ENCODE results near the gene PAOX.
"Not testable (repeated sequence)": the region's sequence is repeated elsewhere in the genome, so short reads cannot be mapped to it uniquely, and the experiment has no call there.

PAOX gene

DNA sequence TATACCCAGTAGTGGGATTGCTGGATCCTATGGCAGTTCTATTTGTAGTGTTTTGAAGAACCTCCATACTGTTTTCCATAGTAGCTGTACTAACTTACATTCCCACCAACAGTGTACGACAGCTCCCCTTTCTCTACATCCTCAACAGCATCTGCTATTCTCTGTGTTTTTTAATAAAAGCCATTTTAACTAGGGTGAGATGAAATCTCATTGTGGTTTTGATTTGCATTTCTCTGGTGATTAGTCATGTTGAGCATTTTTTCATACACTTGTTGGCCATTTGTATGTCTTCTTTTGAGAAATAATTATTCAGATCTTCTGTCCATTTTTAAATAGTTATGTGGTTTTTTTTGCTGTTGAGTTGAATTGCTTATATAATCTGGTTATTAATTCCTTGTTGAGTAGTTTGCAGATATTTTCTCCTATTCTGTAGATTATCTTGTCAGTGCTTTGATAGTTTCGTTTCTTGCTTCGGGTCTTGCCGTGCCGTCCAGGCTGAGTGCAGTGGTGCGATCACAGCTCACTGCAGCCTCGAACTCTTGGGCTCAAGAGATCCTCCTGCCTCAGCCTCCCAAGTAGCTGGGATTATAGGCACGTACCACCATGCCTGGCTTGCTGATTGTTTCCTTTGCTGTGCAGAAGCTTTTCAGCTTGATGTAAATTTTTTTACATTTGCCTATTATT lies 26.9 kb downstream of the PAOX start:
- peak; percentile 31 for DNase-seq (ENCODE audit: low read depth, low spot score)

DNA sequence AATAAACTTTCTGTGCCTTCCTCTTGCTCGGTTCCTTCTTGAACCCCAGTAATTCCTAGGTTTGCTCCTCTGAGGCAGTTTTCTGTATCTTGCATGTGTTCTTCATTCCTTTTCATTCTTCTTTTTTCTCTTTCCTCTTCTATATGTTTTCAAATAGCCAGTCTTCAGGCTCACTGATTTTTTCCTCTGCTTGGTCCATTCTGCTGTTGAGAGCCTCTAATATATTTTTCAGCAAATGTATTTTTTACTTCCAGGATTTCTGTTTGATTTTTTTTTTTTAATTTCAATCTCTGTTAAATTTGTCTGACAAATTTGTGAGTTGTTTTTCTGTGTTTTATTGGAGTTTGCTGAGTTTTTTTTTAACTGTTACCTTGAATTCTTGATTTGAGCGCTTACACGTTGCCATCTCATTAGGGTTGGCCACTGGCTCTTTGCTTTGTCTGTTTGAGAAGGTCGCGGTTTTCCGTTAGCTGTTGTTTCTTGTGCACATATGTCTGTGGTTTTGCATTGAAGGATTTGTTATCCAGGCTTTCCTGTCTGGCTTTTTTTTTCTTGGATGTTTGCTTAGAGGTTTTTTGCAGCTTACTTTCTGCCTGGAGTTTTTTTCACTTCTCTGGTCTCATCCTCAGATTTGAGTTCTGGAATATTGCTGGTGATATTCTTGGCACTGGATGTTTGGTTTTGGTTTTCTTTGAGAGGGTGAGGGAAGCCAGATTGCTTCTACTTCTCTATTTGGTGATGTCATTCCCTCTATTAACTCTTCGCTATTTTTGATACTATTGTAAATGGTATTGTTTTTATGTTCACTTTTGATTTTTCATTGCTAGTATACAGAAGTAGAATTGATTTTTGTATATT lies 32.7 kb downstream of the PAOX start:
- DNase-seq (ENCODE audit: low read depth, low spot score), result peak; percentile 24

DNA sequence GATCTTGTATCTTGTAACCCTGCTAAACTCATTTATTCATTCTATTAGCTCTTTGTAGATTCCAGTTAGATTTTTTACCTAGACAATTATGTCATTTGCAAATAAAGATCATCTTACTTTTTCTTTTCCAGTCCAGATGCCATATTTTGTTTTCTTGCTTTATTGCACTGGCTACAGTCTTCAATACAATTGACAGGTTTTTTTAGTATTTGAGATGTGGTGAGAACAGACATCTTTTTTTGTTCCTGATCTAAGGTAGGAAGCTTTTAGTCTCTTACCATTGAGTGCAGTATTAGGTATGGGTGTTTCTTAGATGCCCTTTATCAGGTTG lies 33.3 kb downstream of the PAOX start:
- DNase-seq (ENCODE audit: low read depth, low spot score), result no peak

DNA sequence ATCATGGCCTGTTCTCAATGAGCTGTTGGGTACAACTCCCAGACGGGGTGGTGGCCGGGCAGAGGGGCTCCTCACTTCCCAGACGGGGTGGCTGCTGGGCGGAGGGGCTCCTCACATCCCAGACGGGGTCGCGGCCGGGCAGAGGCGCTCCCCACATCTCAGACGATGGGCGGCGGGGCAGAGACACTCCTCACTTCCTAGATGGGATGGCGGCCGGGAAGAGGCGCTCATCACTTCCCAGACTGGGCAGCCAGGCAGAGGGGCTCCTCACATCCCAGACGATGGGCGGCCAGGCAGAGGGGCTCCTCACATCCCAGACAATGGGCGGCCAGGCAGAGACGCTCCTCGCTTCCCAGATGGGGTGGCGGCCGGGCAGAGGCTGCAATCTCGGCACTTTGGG lies 35.3 kb downstream of the PAOX start:
- DNase-seq (ENCODE audit: low read depth, low spot score), result not testable (repeated sequence)

DNA sequence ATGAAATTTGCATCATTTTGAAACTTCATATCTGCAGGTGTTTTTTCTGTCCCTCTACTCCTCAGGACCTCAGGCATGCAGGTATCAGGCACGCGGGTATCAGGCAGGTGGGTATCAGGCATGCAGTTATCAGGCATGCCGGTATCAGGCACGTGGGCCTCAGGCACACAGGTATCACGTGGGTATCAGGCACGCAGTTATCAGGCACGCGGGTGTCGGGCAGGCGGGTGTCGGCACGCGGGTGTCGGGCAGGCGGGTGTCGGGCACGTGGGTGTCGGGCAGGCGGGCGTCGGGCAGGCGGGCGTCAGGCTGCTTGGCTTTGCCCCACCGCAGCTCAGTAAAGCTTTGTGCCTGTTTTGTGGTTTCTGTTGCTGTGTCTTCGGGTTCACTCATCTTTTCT lies 36.7 kb downstream of the PAOX start:
- DNase-seq (ENCODE audit: low read depth, low spot score), result no peak

DNA sequence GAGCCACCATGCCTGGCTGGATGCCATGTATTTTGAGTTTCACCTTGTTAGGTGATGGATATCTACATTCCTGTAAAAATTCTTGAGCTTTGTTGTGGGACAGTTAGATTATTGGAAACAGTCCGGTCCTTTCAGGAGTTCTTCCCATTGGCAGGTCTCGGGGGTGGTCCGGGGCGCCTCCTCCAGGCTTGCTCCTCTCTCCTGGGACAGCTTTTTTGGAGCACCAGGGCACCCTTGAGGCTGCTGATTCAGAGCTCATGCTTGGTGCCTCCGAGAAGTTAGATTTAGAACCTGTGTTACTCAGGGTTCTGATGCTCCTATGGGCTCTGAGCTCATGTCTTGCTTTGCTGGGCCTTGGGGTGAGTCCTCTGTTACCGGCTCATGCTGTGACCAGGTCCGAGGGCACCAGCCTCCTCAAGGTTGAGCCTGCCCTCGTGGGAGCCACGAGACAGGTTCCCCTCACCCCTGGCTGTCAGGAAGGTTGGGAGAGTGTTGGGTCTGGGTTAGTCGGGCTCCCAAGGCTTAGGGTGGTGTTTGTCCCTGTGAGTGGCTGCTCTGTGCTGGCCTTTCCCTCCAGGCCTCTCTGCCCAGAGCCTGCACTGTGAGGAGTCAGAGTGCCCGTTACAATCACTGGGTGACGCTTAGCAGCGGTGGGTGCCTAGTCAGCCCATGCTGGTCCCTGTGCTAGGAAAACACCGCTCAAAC lies 39.4 kb downstream of the PAOX start:
- no peak for DNase-seq (ENCODE audit: low read depth, low spot score)

DNA sequence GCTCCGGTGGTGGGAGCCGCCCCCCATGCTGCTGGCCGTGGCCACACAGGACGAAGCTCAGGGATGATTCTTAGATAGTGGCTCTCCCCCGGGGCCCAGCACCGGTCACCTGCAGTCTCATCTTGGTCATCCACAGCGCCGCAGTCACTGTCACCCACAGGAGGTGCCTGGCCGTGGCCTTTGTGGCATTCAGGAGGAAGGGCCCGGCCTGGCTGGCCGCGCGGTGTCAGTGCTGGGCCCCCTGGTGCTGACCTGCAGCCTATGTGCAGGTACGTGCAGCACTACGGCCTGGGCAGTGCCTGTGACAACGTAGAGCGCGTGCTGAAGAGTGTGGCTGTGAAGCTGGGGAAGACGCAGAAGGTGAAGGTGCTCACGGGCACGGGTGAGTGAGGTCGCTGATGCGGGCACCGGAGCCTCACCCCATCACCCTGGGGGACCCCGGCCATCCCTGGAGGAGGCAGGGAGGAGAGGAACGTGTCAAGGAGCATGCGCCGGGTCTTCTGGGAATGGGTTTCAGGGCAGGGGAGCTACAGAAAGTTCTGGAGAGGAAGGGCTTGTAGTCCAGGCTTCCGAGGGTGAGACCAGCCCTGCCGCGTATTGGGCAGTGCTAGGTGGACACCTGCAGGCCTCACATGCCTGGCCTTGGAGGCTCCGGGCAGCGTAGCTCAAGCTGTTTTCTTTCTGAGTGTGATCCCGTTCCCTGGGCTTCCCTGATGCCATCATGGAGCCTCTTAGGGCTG lies 40.3 kb downstream of the PAOX start:
- DNase-seq (ENCODE audit: low read depth, low spot score), result no peak

DNA sequence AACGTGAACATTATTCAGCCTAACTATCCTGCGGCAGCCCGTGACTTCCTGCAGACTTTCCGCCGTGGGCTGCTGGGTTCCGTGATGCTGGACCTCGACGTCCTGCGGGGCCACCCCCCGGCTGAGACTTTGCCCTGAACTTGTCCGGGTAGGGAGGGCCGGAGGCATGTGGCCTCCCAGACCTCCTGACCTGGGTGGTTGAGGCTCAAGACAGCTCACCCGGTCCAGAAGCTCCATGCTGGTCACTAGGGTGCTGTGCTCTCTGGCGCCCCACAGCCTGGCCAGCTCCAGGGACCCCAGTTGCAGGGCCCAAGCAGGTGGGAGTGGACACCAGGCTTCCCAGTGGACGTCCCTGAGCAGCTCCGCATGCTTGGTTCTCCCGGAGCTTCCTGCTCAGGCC lies 41.0 kb downstream of the PAOX start:
- no peak for DNase-seq (ENCODE audit: low read depth, low spot score)

DNA sequence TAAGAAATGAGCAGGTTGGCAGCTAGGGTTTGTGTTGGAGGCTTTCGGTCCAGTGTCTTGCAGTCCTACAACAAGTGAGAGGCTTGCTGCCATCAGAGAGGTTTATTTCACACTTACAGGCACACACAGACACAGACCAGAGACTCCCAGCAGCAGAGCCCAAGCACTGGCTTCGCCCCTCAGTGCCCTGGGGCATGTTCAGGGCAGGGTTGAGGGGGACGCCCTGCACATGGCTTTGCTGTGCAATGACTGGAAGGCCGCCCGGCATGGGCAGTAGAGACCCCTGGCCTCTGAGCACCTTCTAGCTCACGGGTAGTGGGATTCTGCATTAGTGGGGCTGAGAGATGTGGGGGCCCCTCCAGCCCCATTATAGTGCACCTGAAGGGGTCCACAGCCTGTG lies 41.5 kb downstream of the PAOX start:
- no peak for DNase-seq (ENCODE audit: low read depth, low spot score)

DNA sequence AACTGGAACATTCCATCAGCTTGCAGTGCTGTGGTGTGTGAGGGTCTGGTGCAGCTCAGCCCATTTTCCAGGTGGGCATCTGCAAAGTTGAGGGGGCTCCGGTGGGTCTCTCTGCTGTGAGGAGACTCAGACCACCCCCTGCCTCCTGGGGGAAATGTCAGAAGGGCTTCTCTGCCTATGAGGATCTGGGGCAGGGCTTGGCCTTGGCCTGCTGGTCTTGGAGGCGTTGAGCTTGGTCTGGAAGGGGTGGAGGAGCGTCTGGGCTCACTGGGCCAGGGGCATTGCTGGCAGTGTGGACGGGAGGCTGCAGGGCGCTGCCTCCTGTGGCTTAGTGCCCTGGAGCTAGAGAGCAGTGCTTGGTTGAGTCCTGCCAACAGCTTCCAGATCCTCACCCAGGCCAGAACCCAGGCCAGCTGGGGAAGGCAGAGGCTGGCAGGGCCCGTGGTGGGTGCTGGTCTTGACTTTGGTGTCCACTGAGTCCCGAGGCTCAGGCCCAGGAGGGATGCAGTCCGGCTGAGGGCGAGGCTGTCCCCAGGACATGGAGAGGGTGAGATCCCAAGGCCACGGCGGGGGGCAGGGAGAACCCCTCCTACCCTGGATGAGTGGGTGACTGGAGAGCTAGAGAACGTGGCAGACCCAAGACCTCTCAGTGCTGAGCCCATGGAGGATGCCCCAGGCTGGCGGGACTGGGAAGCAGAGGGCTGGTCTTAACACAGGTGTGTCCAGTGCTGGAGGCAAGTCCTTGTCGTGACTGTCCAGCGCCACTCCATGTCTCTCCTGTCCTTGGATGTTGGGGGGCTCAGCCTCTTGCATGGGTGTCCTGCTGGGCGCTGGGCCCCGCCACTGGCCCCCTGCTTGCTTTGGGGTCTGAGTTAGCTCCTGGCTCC lies 42.5 kb downstream of the PAOX start:
- no peak for DNase-seq (ENCODE audit: low read depth, low spot score)

DNA sequence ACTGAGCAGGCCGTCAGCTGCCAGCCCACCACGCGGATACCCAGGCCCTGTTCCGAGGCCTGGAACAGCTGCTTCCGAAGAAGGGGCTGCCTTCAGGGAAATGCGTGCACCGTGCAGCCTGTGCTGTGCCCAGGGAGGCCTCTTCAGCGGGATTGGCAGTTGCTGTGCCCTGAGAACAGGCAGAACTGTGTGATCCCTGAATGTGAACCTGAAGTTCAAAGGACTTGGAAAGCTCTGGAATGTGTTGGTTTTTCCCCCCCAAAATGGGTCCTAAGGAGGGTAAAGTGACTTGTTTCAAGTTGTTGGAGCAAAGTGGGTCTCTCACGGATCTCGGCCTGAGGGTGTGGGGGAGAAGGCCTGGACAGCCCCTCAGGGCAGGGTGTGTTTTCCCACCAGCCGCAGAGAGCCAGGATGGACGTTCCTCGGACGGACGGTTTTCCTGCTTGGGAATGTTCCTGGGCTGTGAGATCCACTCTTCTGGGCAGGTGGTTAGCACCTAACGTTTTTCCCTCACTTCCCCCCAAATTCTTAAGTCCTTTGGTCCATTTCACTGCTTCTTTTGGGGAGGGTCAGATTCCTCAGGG lies 43.3 kb downstream of the PAOX start:
- no peak for DNase-seq (ENCODE audit: low read depth, low spot score)

DNA sequence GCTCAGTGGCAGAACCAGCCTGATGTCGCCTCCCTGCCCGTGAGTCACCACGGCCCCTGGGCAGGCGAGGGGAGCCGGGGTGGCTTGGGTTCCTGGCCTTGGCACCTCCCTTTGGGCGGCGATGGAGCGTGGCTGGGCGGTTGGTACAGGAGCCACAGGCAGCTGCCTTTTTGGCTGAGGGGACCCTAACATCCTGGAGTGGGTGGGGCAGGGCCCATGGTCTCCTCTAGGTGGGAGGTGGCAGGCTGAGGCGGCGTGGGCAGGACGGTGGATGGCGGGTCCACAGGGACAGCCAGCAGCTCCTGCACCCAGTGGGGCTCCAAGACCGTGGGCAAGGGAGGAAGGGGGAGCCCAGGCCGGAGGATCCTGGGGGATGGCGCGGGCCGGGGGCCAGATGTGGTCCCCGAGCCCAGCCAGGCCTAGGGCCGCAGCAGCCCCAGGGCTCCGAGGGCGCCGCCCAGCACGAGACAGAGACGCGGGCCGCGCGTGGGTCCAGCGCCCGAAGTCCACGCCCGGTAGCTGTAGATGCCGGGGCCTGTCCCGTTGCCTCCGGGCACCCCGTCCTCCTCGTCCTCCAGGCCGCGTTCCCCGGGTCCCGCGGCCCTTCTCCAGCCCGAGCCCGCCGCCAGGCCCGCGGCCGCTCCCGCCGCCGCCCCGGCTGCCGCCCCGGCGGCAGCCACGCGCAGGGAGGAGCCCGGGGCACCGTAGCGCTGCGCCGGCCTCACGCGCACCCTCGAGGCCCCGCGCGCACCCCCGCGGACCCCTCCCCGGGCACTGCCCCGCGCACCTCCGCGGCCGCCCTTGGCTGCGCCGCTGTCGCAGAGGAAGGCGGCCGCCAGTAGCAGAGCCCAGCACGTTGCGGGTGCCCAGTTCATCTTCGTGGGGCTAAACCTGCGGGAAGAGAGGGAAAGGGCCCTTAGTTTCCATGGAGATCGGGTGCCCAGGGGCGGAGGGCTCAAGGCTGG lies 44.0 kb downstream of the PAOX start:
- peak; percentile 55 for DNase-seq (ENCODE audit: low read depth, low spot score)

DNA sequence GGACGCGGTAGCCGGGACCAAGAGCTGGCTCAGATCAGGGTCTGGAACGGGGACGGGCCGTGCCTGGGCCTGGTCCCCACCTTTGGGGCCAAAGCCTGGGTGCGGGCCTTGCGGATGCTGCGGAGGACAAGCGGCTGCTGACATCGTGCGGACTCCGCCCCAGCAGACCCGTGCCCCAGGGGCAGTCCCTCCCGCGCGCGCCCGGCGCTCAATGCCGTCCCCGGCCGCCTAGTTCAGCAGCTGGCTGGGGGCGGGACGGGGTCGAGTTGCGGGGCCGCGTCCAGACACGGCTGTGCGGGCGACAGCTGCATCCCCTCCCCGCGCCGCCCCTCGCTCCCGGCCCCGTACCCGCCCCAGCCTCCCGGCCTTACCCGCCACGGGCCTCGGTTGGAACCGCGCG lies 45.0 kb downstream of the PAOX start:
- DNase-seq (ENCODE audit: low read depth, low spot score), result not testable (repeated sequence)

DNA sequence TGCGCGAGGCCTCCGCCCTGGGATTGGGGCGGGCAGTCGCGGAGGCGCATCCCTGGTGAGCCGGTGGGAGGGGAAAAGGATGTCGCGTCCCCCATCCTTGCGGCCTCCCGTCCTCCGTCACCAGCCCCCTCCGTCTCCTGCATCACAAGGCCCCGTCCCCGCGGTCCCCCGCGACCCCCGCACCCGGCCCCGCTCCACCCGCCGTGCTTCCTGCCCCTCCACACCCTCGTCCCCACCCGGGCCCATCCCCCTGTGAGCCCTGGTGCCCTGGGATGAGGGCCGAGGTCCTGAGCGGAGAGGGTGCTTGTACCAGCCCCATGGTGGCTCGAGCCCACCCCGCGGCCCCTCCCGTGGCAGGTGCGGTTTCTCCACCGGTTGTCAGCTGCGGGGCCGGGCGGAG lies 45.5 kb downstream of the PAOX start, which contains the start of gene SPRN:
Gene SPRN (minus strand): TSS at position 25 of the 400 bp plus-strand sequence. CDS start 944 bp downstream, outside the sequence.
- not testable (repeated sequence) for DNase-seq (ENCODE audit: low read depth, low spot score)

DNA sequence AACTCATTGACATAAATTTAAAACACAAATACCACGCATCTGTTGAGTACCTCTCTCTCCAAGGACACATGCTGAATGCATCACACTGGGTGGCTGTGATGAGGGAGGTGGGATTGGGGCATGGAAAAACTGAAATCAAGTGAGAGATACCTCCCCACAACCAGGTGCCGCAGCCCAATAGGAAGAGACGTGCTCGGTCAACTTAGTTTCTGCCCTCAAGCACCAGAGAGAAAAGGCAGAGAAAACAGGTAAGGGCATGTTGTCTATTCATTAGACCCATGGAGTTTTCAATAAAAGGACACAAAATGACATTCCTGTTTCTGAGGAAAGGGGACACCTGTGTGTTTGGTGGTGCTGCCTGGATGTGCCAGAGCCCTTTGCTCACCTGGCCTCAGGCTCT lies 50.5 kb downstream of the PAOX start:
- not testable (repeated sequence) for DNase-seq (ENCODE audit: low read depth, low spot score)

DNA sequence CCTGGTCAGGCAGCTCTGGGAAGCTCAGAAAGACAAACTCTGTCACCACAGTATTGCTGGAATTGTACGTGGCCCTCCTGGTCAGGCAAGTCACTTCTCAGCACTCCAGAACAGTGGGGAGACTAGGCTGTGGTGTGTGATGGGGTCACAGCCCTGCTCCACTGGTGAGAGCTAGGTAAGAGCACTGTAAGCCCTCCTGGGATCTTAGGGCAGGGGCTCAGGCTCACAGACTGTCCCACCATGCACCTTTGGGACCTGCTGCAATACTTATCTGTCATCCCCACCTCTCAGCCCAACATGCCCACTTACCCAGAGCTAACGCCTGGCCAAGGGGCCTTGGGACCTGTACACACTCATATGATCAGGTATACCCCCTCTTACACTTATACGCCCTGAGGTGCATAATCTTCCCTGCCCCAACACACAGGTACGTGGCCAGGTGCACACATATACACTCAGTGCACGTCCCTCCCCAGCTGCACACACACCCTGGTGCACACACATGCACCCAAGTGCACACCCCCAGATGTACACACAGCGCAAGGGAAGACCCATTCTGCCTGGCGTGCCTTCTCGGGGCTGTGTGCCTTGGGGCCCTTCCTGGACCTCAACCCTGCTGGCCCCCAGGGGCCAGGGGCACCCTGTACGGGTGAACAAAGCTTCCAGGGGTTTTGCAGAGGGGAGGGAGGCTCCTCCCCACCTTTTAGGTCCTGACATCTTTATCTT lies 53.0 kb downstream of the PAOX start:
- not testable (repeated sequence) for DNase-seq (ENCODE audit: low read depth, low spot score)

DNA sequence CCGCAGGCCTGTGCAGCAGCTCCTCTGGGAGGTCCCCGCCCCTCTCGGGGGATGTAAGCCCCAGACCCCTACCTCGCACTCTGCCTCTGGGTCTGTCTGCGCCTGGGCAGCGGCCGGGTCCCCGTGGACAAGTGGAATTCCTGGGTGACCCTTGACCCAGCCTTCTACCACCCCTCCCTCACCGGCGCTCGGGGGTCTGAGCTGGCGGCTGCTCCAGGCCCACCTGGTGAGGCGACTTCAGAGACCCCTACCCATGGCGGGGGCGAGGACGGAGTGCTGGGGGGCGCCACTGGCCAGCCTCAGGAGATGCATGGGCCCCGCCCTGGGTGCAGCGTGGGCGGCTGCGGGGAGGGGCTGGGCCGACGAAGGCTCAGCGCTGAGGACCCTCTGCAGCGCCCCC lies 53.7 kb downstream of the PAOX start:
- not testable (repeated sequence) for DNase-seq (ENCODE audit: low read depth, low spot score)

DNA sequence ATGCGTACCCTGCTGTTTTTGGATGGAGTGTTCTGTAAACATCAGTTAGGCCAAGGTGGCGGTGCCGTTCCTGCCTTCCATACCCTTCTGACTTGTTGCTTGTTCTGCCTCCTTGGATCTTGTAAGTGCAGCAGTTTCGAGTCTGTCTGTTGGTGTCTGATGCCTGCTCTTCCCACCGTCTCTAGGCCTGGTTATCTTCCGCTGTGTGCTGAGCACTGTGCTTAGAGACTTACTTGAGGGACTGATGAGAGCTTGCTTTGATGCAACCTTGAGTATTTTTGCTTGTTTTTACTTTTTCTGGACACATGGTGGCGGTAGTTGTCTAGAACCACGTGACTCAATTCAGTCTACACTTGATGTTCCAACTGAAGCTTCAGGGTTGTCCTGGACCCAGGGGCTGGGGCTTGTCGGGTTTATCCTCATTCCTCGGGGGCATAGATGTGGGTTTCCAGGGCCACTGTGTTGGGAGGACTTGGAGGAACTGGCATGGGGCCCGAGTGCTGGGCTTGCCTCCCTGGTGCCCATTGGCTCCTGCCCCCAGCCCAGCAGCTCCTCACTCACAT lies 59.7 kb downstream of the PAOX start:
- DNase-seq (ENCODE audit: low read depth, low spot score), result no peak

Data from astrocyte of the hippocampus (primary cell).